Caco-2 (cell line): Measurements from ENCODE around the gene ZNF683. TPM values are rescaled to one million over a fixed set of nuclear protein-coding genes. Genes with fewer than 3 reads are reported as not detected.

ENCODE experiments used
- BruUV-seq: library from RNA; stranded (reverse); fragments of 400-500 nt; replicated peaks from 2 replicates; lab custom pipeline; 2021; lab: Mats Ljungman, UMichigan
- CTCF ChIA-PET: fragments of 300-600 bp; sonication (Branson Sonifier 250); formaldehyde crosslinking; loops from one replicate; lab custom pipeline; 2022; ENCODE audit warnings: antibody characterized with exemption; lab: Charles Lee
- POLR2A ChIA-PET: fragments of 300-600 bp; sonication (Branson Sonifier 250); formaldehyde crosslinking; loops from one replicate; lab custom pipeline; 2022; ENCODE audit warnings: antibody characterized with exemption; lab: Charles Lee
- DNase-seq, 2 experiments: peaks; one replicate each; pipeline versions ENCODE4 v3.0.0 to v3.0.0-alpha.2; 2020 to 2022
- H3K27me3 ChIP-seq: replicated peaks from 2 replicates; pipeline ENCODE4 v1.6.0; 2011; ENCODE audit warnings: low read length; ENCODE audit not compliant: control insufficient read depth, insufficient read depth
- H3K36me3 ChIP-seq: 2 replicates; pipeline ENCODE4 v1.5.1; 2011; ENCODE audit warnings: low read length; ENCODE audit not compliant: control insufficient read depth, insufficient read depth
- H3K4me1 ChIP-seq: fragments of 250-450 bp; sonication (Bioruptor Pico); 2 replicates; pipeline ENCODE4 v1.5.1; 2020; ENCODE audit warnings: mild to moderate bottlenecking
- H3K4me3 ChIP-seq: 2 replicates; pipeline ENCODE4 v1.5.1; 2011; ENCODE audit warnings: low read depth, mild to moderate bottlenecking, control low read depth, low read length
- H3K9me3 ChIP-seq: fragments of 250-450 bp; sonication (Bioruptor Pico); 2 replicates; pipeline ENCODE4 v1.5.1; 2020; ENCODE audit warnings: mild to moderate bottlenecking, moderate library complexity
- H3K27ac Mint-ChIP-seq: one replicate; pipeline ENCODE4 v1.8.0; 2022; ENCODE audit warnings: mixed read lengths; ENCODE audit not compliant: unreplicated experiment
- H3K27me3 Mint-ChIP-seq: one replicate; pipeline ENCODE4 v1.8.0; 2022; ENCODE audit warnings: mixed read lengths; ENCODE audit not compliant: insufficient read depth, unreplicated experiment
- H3K36me3 Mint-ChIP-seq: one replicate; pipeline ENCODE4 v1.8.0; 2022; ENCODE audit warnings: mild to moderate bottlenecking, mixed read lengths; ENCODE audit not compliant: insufficient read depth, unreplicated experiment
- H3K4me1 Mint-ChIP-seq: one replicate; pipeline ENCODE4 v1.8.0; 2022; ENCODE audit warnings: low read depth, mixed read lengths; ENCODE audit not compliant: unreplicated experiment
- H3K4me3 Mint-ChIP-seq: one replicate; pipeline ENCODE4 v1.8.0; 2022; ENCODE audit warnings: mild to moderate bottlenecking, moderate library complexity, mixed read lengths; ENCODE audit not compliant: unreplicated experiment
- H3K9me3 Mint-ChIP-seq: one replicate; pipeline ENCODE4 v1.8.0; 2022; ENCODE audit warnings: mixed read lengths; ENCODE audit not compliant: unreplicated experiment
- intact Hi-C: fragments of 100-400 bp; cut with micrococcal nuclease; formaldehyde crosslinking; loops from one replicate; pipeline ENCODE4 v1.10.0; 2022; ENCODE audit not compliant: unreplicated experiment
- total RNA-seq: library from RNA; stranded (reverse); gene quantifications from 2 replicates; pipeline ENCODE4 v1.2.3, GENCODE V29; 2022
- TF ChIP-seq, protein P1 (sequence below), 2 experiments: fragments of 200-600 bp in 1 of 2; IDR thresholded peaks; 1 replicate in 1 of 2; 2 replicates in 1 of 2; pipeline versions ENCODE4 v1.5.1 to v1.8.0; 2011 to 2022; ENCODE audit warnings: antibody characterized with exemption in 1 of 2, control low read depth in 1 of 2, inconsistent platforms in 1 of 2, low read depth in 1 of 2, low read length in 1 of 2, mild to moderate bottlenecking in 1 of 2, moderate library complexity in 1 of 2; ENCODE audit not compliant: insufficient read depth in 1 of 2, severe bottlenecking in 1 of 2, unreplicated experiment in 1 of 2

ZNF683 gene
- total RNA-seq, 1 experiment from 2014 or later = not detected

GRCh38 chr1:26367441-26367840, 5.1 kb downstream of the ZNF683 start:
- intact Hi-C loops = no loop called here
- H3K4me3 ChIP-seq = no peak overlapping the region
- Mint-ChIP-seq H3K4me1 (no peaks in the 10 kb centered on the region), H3K27me3 (no peaks in the 10 kb centered on the region), H3K4me3 (no peak overlapping the region), H3K27ac (no peak overlapping the region), H3K36me3 (peaks cover 10% of the 10 kb centered on the region), H3K9me3 (no peaks in the 10 kb centered on the region)
- no TSS peak for BruUV-seq
- ChIA-PET CTCF (no interaction called here), POLR2A (interaction anchor here (0.6 kb wide), 1 partner anchor 32 kb away, joined by 3 read pairs; no protein-coding TSS in a partner anchor)
- H3K9me3 ChIP-seq = no peaks in the 10 kb centered on the region
- no peaks in the 10 kb centered on the region for H3K27me3 ChIP-seq
- no peaks in the 10 kb centered on the region for H3K4me1 ChIP-seq
- H3K36me3 ChIP-seq = no peaks in the 10 kb centered on the region
- TF ChIP-seq, protein P1, sequence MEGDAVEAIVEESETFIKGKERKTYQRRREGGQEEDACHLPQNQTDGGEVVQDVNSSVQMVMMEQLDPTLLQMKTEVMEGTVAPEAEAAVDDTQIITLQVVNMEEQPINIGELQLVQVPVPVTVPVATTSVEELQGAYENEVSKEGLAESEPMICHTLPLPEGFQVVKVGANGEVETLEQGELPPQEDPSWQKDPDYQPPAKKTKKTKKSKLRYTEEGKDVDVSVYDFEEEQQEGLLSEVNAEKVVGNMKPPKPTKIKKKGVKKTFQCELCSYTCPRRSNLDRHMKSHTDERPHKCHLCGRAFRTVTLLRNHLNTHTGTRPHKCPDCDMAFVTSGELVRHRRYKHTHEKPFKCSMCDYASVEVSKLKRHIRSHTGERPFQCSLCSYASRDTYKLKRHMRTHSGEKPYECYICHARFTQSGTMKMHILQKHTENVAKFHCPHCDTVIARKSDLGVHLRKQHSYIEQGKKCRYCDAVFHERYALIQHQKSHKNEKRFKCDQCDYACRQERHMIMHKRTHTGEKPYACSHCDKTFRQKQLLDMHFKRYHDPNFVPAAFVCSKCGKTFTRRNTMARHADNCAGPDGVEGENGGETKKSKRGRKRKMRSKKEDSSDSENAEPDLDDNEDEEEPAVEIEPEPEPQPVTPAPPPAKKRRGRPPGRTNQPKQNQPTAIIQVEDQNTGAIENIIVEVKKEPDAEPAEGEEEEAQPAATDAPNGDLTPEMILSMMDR (IDR thresholded peaks at IDR 0.05; ENCODE audit: insufficient read depth in 1 of 2, low read depth in 1 of 2, low read length in 1 of 2, severe bottlenecking in 1 of 2, unreplicated experiment in 1 of 2) = no peak
- DNase-seq = no peak

DNA sequence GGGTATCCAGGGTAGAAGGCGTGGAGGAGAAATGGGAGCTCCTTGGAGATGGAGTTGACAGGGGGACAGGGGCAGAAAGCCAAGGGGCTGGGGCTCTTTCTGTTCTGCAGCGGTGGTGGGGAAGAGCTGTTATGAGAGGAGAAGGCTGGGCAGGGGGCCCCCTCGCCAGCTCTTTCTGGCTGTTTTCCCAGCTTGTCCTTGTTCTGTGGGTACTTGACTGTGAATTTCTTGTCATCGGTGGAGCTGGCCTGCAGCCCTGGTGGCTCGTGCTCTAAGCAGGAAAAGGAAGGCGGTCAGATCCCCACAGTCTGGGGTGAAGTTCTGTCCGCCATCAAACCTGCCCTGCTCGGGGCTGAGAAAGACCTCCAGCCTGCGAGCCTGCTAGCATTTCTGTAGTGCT, 7.6 kb downstream of the ZNF683 start:
- Mint-ChIP-seq H3K4me3 (no peak overlapping the region), H3K4me1 (peaks cover 6% of the 10 kb centered on the region), H3K27ac (no peak overlapping the region), H3K36me3 (peaks cover 6% of the 10 kb centered on the region), H3K9me3 (no peaks in the 10 kb centered on the region), H3K27me3 (no peaks in the 10 kb centered on the region)
- no peak overlapping the region for H3K4me3 ChIP-seq
- DNase-seq = no peak
- H3K4me1 ChIP-seq = peaks cover 5% of the 10 kb centered on the region
- TF ChIP-seq, protein P1 (IDR thresholded peaks at IDR 0.05; ENCODE audit: insufficient read depth in 1 of 2, low read depth in 1 of 2, low read length in 1 of 2, severe bottlenecking in 1 of 2, unreplicated experiment in 1 of 2) = no peak
- intact Hi-C loops = no loop called here
- H3K36me3 ChIP-seq = no peaks in the 10 kb centered on the region
- H3K27me3 ChIP-seq = no peaks in the 10 kb centered on the region
- POLR2A ChIA-PET = no interaction called here
- CTCF ChIA-PET = interaction anchor here (0.6 to 1.9 kb wide), 4 partner anchors 26 to 295 kb away, joined by 3 to 7 read pairs (median 4); partner anchors contain the start of gene PDIK1L
- no TSS peak for BruUV-seq
- H3K9me3 ChIP-seq = no peaks in the 10 kb centered on the region

DNA sequence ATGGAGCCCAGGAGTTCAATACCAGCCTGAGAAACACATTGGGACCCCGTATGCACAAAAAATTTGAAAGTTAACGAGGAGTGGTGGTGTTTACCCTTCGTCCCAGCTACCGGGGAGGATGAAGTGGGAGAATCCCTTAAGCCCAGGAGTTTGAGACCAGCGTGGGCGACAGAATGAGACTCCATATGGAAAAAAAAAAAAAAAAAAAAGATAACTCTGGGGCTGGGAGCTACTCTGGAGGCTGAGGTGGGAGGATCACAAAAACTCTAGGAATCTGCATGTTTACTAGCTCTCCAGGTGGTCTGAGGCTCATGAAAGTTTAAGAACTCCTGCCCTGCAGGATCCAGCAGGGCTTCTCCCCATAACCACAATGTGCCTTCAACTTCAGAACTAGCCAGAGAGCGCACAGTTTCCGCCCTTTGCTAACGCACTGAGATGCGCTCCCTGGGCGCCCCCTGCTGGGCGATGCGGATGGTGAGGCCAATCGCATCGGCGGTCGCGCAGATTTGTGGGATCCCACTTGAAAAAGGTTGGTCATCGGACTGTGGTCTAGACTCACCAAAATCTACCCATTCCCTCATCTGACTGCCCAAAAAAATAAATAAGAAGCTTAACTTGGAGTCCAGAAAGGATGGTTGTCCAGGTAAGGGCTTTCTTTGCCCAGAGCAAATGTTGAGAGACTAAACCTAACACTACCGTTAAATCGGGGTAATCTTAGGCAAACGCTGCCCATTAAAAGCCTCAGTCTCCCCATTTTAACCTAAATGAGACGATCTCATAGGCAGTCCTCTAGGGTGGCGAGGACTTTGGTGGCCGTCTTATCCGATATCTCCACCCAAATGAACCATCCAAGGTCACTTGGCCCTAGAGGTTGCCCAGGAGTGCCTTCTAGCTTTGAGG, 8.8 kb downstream of the ZNF683 start:
- no peak overlapping the region for H3K4me3 ChIP-seq
- no peaks in the 10 kb centered on the region for H3K9me3 ChIP-seq
- no peak overlapping the region for H3K4me3 Mint-ChIP-seq
- H3K36me3 ChIP-seq = no peaks in the 10 kb centered on the region
- no peaks in the 10 kb centered on the region for H3K27me3 ChIP-seq
- POLR2A ChIA-PET = no interaction called here
- CTCF ChIA-PET = interaction anchor here (0.6 to 1.9 kb wide), 7 partner anchors 12 to 294 kb away, joined by 3 to 7 read pairs (median 3); no protein-coding TSS in a partner anchor
- H3K9me3 Mint-ChIP-seq = no peaks in the 10 kb centered on the region
- H3K4me1 ChIP-seq = peaks cover 14% of the 10 kb centered on the region
- no peak overlapping the region for H3K27ac Mint-ChIP-seq
- peak; percentile 68 to 85 for DNase-seq
- peaks cover 17% of the 10 kb centered on the region for H3K4me1 Mint-ChIP-seq
- no TSS peak for BruUV-seq
- intact Hi-C loops = loop anchor here (1.0 kb wide), 1 partner anchor 78 kb away; no protein-coding TSS in a partner anchor
- TF ChIP-seq, protein P1 (IDR thresholded peaks at IDR 0.05; ENCODE audit: insufficient read depth in 1 of 2, low read depth in 1 of 2, low read length in 1 of 2, severe bottlenecking in 1 of 2, unreplicated experiment in 1 of 2) = peak; percentile 90
- H3K27me3 Mint-ChIP-seq = no peaks in the 10 kb centered on the region
- peaks cover 6% of the 10 kb centered on the region for H3K36me3 Mint-ChIP-seq
